Measurements from ENCODE around the gene F2R. TPM values are rescaled to one million over a fixed set of nuclear protein-coding genes. Genes with fewer than 3 reads are reported as not detected.

The F2R gene
- total RNA-seq, 4 donors from 2014 or later: 33.8 to 48.6 (median 45.7) TPM

- TF ChIP-seq EP300 (IDR thresholded peaks at IDR 0.05): no peak
- no peak for TF ChIP-seq CTCF (IDR thresholded peaks at IDR 0.05)
- no peak for TF ChIP-seq POLR2A (IDR thresholded peaks at IDR 0.05)
- TF ChIP-seq POLR2AphosphoS5 (IDR thresholded peaks at IDR 0.05): no peak
- WGBS: 53% methylated on average over 5 of the region's 5 CpGs
- no peak for DNase-seq (ENCODE audit: low spot score in 2 of 2)
- H3K27ac ChIP-seq: peak overlapping the region; percentile 55
- no peaks in the 10 kb centered on the region for H3K9me3 ChIP-seq
- no peak overlapping the region for H3K4me3 ChIP-seq
- no peaks in the 10 kb centered on the region for H3K36me3 ChIP-seq
- H3K27me3 ChIP-seq: no peaks in the 10 kb centered on the region
- peaks cover 8% of the 10 kb centered on the region for H3K4me1 ChIP-seq
These were observed 24.3 kb upstream of the F2R start for GRCh38 chr5:76691467-76692273.

GRCh38 chr5:76692274-76692540 is 23.7 kb upstream of the F2R start:
- WGBS: over 99% methylated on average over 6 of the region's 6 CpGs
- DNase-seq (ENCODE audit: low spot score in 2 of 2): no peak
- H3K36me3 ChIP-seq: no peaks in the 10 kb centered on the region
- peaks cover 8% of the 10 kb centered on the region for H3K4me1 ChIP-seq
- no peak for TF ChIP-seq POLR2AphosphoS5 (IDR thresholded peaks at IDR 0.05)
- no peak for TF ChIP-seq POLR2A (IDR thresholded peaks at IDR 0.05)
- TF ChIP-seq CTCF (IDR thresholded peaks at IDR 0.05): no peak
- TF ChIP-seq EP300 (IDR thresholded peaks at IDR 0.05): no peak
- H3K9me3 ChIP-seq: no peaks in the 10 kb centered on the region
- H3K27ac ChIP-seq: no peak overlapping the region
- no peak overlapping the region for H3K4me3 ChIP-seq
- H3K27me3 ChIP-seq: no peaks in the 10 kb centered on the region

- Histone ChIP-seq H3K36me3 (no peaks in the 10 kb centered on the region), H3K4me1 (peaks cover 8% of the 10 kb centered on the region), H3K27ac (no peak overlapping the region), H3K27me3 (no peaks in the 10 kb centered on the region), H3K9me3 (no peaks in the 10 kb centered on the region), H3K4me3 (no peak overlapping the region)
- TF ChIP-seq EP300 (IDR thresholded peaks at IDR 0.05) (no peak), CTCF (IDR thresholded peaks at IDR 0.05) (no peak), POLR2AphosphoS5 (IDR thresholded peaks at IDR 0.05) (no peak), POLR2A (IDR thresholded peaks at IDR 0.05) (no peak)
- 91% methylated on average over 3 of the region's 3 CpGs for WGBS
- DNase-seq (ENCODE audit: low spot score in 2 of 2): no peak
These were observed 23.3 kb upstream of the F2R start for GRCh38 chr5:76692651-76693050.

- no peaks in the 10 kb centered on the region for H3K36me3 ChIP-seq
- no peak overlapping the region for H3K27ac ChIP-seq
- peaks cover 8% of the 10 kb centered on the region for H3K4me1 ChIP-seq
- H3K9me3 ChIP-seq: no peaks in the 10 kb centered on the region
- no peaks in the 10 kb centered on the region for H3K27me3 ChIP-seq
- no peak for TF ChIP-seq POLR2A (IDR thresholded peaks at IDR 0.05)
- TF ChIP-seq EP300 (IDR thresholded peaks at IDR 0.05): no peak
- TF ChIP-seq CTCF (IDR thresholded peaks at IDR 0.05): no peak
- TF ChIP-seq POLR2AphosphoS5 (IDR thresholded peaks at IDR 0.05): no peak
- no peak overlapping the region for H3K4me3 ChIP-seq
- DNase-seq (ENCODE audit: low spot score in 2 of 2): no peak
- WGBS: 98% methylated on average over 3 of the region's 3 CpGs
These were observed 22.8 kb upstream of the F2R start for GRCh38 chr5:76693141-76693540.

- DNase-seq (ENCODE audit: low spot score in 2 of 2): no peak
- no peak overlapping the region for H3K4me3 ChIP-seq
- H3K27ac ChIP-seq: no peak overlapping the region
- H3K4me1 ChIP-seq: peaks cover 8% of the 10 kb centered on the region
- 50% methylated on average over 2 of the region's 2 CpGs for WGBS
- no peaks in the 10 kb centered on the region for H3K36me3 ChIP-seq
- no peak for TF ChIP-seq POLR2A (IDR thresholded peaks at IDR 0.05)
- TF ChIP-seq POLR2AphosphoS5 (IDR thresholded peaks at IDR 0.05): no peak
- no peak for TF ChIP-seq CTCF (IDR thresholded peaks at IDR 0.05)
- no peak for TF ChIP-seq EP300 (IDR thresholded peaks at IDR 0.05)
- H3K9me3 ChIP-seq: no peaks in the 10 kb centered on the region
- H3K27me3 ChIP-seq: no peaks in the 10 kb centered on the region
These were observed 21.6 kb upstream of the F2R start for GRCh38 chr5:76694317-76694716.

All from suprapubic skin (tissue), 4 donors.